Bronchial smooth muscle cell (primary cell): Measurements from ENCODE around the gene RNF126. TPM values are rescaled to one million over a fixed set of nuclear protein-coding genes. Genes with fewer than 3 reads are reported as not detected.

Experiments used
- total RNA-seq: library from RNA; depleted of rRNA; stranded (reverse); fragments of >200 nt; gene quantifications from 2 replicates; pipeline ENCODE4 v1.2.1, GENCODE V29; 2014

RNF126 gene
- 10.1 and 11.6 TPM in 2 replicates for total RNA-seq

GRCh38 chr19:662962-663681 lies at the start of gene RNF126:
Gene RNF126, minus strand, starts transcription at chr19:663214. Its CDS starts 93 bp downstream, at chr19:663121.

GRCh38 chr19:708154-709143 lies 45.4 kb upstream of the RNF126 start, which contains the start of gene PALM:
Gene PALM, plus strand, starts transcription at chr19:708935. Its CDS starts 212 bp downstream, at chr19:709147.

GRCh38 chr19:695352-695949 lies 32.4 kb upstream of the RNF126 start, which contains the start of gene PRSS57:
Gene PRSS57, minus strand, starts transcription at chr19:695452. Its CDS starts 22 bp downstream, at chr19:695430.

GRCh38 chr19:676339-677105 lies 13.5 kb upstream of the RNF126 start, which contains the start of gene FSTL3:
Gene FSTL3, plus strand, starts transcription at chr19:676392. Its CDS starts 32 bp downstream, at chr19:676424.

GRCh38 chr19:639253-640160 lies 23.5 kb downstream of the RNF126 start, which contains the start of gene FGF22:
Gene FGF22, plus strand, starts transcription at chr19:639879. Its CDS starts 47 bp downstream, at chr19:639926.

GRCh38 chr19:633068-633785 lies 29.8 kb downstream of the RNF126 start, which contains the start of gene POLRMT:
Gene POLRMT, minus strand, starts transcription at chr19:633537. Its CDS starts 25 bp downstream, at chr19:633512.

Other genes starting within 250 kb of the RNF126 start
- 1.7 and 2.5 TPM in 2 replicates for gene SHC2, start 202.2 kb downstream of the RNF126 start, total RNA-seq
- gene MADCAM1, start 166.7 kb downstream of the RNF126 start, total RNA-seq: under 0.01 TPM in 1 of 2 replicates, not detected in the other
- 33.4 and 50.4 TPM in 2 replicates for gene TPGS1, start 155.7 kb downstream of the RNF126 start, total RNA-seq
- gene CDC34, start 131.5 kb downstream of the RNF126 start, total RNA-seq: 61.3 and 76.7 TPM in 2 replicates
- not detected in 2 replicates for gene GZMM, start 119.2 kb downstream of the RNF126 start, total RNA-seq
- 256 and 287 TPM in 2 replicates for gene BSG, start 90.6 kb downstream of the RNF126 start, total RNA-seq
- gene HCN2, start 73.3 kb downstream of the RNF126 start, total RNA-seq: 1.5 and 1.6 TPM in 2 replicates
- gene POLRMT, start 29.7 kb downstream of the RNF126 start, total RNA-seq: 14.7 and 17.2 TPM in 2 replicates
- 0.16 TPM in 1 of 2 replicates, not detected in the other for gene FGF22, start 23.3 kb downstream of the RNF126 start, total RNA-seq
- 24.1 and 37.4 TPM in 2 replicates for gene FSTL3, start 13.2 kb upstream of the RNF126 start, total RNA-seq
- gene PRSS57, start 32.2 kb upstream of the RNF126 start, total RNA-seq: not detected in 2 replicates
- gene PALM, start 45.7 kb upstream of the RNF126 start, total RNA-seq: 12.5 and 68.7 TPM in 2 replicates
- 0.32 and 0.43 TPM in 2 replicates for gene MISP, start 87.9 kb upstream of the RNF126 start, total RNA-seq
- 58.3 and 65.3 TPM in 2 replicates for gene PTBP1, start 134.2 kb upstream of the RNF126 start, total RNA-seq
- 0.47 and 0.77 TPM in 2 replicates for gene PLPPR3, start 158.7 kb upstream of the RNF126 start, total RNA-seq
- 0.16 TPM in 1 of 2 replicates, not detected in the other for gene AZU1, start 164.6 kb upstream of the RNF126 start, total RNA-seq
- not detected in 2 replicates for gene PRTN3, start 177.8 kb upstream of the RNF126 start, total RNA-seq
- 0.16 and 0.69 TPM in 2 replicates for gene ELANE, start 189.1 kb upstream of the RNF126 start, total RNA-seq
- gene CFD, start 196.4 kb upstream of the RNF126 start, total RNA-seq: 56.0 and 362 TPM in 2 replicates
- 26.5 and 35.5 TPM in 2 replicates for gene MED16, start 230.0 kb upstream of the RNF126 start, total RNA-seq
- gene RNU6-9, start 230.3 kb upstream of the RNF126 start, total RNA-seq: not detected in 2 replicates